NB4 (cell line): Measurements from ENCODE around the gene GPC5.

Experiments
- DNase-seq: peaks from one replicate; pipeline ENCODE4 v3.0.0; 2010; ENCODE audit warnings: low read depth
- H3K4me3 ChIP-seq: one replicate; pipeline ENCODE4 v1.5.1; 2011; ENCODE audit warnings: mild to moderate bottlenecking, low read depth, low read length, moderate library complexity
- MYC ChIP-seq: IDR thresholded peaks from 2 replicates; pipeline ENCODE4 v1.6.1; 2011; ENCODE audit warnings: low read depth, low read length
- POLR2A ChIP-seq: IDR thresholded peaks from 2 replicates; pipeline ENCODE4 v1.6.1; 2011; ENCODE audit warnings: mild to moderate bottlenecking; ENCODE audit not compliant: insufficient read length; ENCODE audit errors: extremely low read depth
- TF ChIP-seq, protein P1 (sequence below): IDR thresholded peaks from one replicate; pipeline ENCODE4 v1.5.1; 2012; ENCODE audit warnings: low read depth, low read length
- TF ChIP-seq, protein P2 (sequence below): IDR thresholded peaks from 2 replicates; pipeline ENCODE4 v1.6.1; 2011; ENCODE audit warnings: low read depth, low read length

GPC5 gene

GRCh38 chr13:91523116-91523515 lies 124.7 kb downstream of the GPC5 start:
- TF ChIP-seq, protein P1, sequence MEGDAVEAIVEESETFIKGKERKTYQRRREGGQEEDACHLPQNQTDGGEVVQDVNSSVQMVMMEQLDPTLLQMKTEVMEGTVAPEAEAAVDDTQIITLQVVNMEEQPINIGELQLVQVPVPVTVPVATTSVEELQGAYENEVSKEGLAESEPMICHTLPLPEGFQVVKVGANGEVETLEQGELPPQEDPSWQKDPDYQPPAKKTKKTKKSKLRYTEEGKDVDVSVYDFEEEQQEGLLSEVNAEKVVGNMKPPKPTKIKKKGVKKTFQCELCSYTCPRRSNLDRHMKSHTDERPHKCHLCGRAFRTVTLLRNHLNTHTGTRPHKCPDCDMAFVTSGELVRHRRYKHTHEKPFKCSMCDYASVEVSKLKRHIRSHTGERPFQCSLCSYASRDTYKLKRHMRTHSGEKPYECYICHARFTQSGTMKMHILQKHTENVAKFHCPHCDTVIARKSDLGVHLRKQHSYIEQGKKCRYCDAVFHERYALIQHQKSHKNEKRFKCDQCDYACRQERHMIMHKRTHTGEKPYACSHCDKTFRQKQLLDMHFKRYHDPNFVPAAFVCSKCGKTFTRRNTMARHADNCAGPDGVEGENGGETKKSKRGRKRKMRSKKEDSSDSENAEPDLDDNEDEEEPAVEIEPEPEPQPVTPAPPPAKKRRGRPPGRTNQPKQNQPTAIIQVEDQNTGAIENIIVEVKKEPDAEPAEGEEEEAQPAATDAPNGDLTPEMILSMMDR = no peak
- TF ChIP-seq POLR2A (no peak), MYC (no peak)
- TF ChIP-seq, protein P2, sequence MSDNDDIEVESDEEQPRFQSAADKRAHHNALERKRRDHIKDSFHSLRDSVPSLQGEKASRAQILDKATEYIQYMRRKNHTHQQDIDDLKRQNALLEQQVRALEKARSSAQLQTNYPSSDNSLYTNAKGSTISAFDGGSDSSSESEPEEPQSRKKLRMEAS = no peak
- no peak overlapping the region for H3K4me3 ChIP-seq
- DNase-seq = no peak

- H3K4me3 ChIP-seq = no peak overlapping the region
- no peak for DNase-seq
- no peak for TF ChIP-seq MYC
Observed at GRCh38 chr13:91526543-91527033, 128.2 kb downstream of the GPC5 start.

- H3K4me3 ChIP-seq = no peak overlapping the region
- DNase-seq = no peak
- TF ChIP-seq, protein P1 = no peak
Observed at GRCh38 chr13:91529739-91530482, 131.5 kb downstream of the GPC5 start.

DNA sequence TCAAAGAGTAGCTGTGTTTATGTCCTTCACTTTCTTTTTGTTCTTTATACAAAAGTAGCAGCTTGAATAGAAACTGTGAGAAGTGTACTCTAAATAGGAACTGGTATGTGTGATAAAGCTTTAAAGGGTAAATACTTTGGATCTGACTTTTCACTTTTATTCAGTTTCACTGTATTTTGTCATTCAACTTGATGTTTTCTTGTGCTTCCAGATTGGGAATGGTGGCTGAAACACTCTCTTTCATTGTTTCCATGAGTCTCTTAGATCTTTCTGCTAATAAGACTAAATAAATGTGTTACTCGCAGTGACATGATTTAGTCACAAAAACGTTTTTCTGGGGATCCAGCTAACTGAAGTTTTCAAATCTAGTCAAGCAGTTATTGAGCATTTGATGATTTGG lies 133.2 kb downstream of the GPC5 start:
- no peak for DNase-seq
- H3K4me3 ChIP-seq = no peak overlapping the region
- TF ChIP-seq, protein P1 = no peak
- TF ChIP-seq, protein P2 = no peak
- TF ChIP-seq POLR2A (no peak), MYC (no peak)

GRCh38 chr13:91533354-91533753 lies 134.9 kb downstream of the GPC5 start:
- no peak for DNase-seq
- TF ChIP-seq, protein P2 = no peak
- TF ChIP-seq POLR2A (no peak), MYC (no peak)
- TF ChIP-seq, protein P1 = no peak
- H3K4me3 ChIP-seq = no peak overlapping the region

DNA sequence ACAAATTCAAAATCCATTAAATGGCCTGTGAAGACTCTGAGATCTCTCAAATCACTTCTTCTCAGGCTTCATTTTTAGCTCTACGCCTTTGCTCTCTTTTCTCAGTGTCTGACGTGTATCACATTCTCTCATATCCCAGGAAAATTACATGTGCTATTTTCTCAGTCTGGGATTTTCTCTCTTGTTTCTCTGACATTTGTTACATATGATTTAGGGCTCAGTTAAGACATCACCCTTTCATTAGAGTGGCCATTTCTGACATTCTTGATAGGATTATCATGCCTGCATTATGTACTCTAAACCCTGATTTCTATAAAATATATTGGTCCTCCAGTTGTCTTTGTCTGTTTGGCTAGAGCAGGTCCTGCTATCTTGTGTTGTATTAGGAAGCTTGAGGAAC lies 136.6 kb downstream of the GPC5 start:
- TF ChIP-seq MYC (no peak), POLR2A (no peak)
- TF ChIP-seq, protein P1 = no peak
- TF ChIP-seq, protein P2 = no peak
- no peak overlapping the region for H3K4me3 ChIP-seq
- DNase-seq = no peak
